ENCODE data around the gene LIN7B. TPM values are rescaled to one million over a fixed set of nuclear protein-coding genes. Genes with fewer than 3 reads are reported as not detected.
A peak's percentile ranks its signal among the peaks of the same experiment; 100 is the strongest.

The LIN7B gene
- total and polyA plus RNA-seq, 2 of the 13 experiments (the other 11 are each of a cell fraction or from before 2014, with no cell fraction given) = 5.3 to 7.6 TPM

- TF ChIP-seq DZIP1 (CRISPR knock-in tag; IDR thresholded peaks at IDR 0.05) (no peak), STAG1 (CRISPR knock-in tag; IDR thresholded peaks at IDR 0.05) (0 out of 2 replicates have a peak, but pooled peaks have one; percentile 17), PAX8 (CRISPR knock-in tag; IDR thresholded peaks at IDR 0.05; ENCODE audit: borderline replicate concordance) (no peak; the same call in 1 of the 2 replicates), ZNF367 (CRISPR knock-in tag; IDR thresholded peaks at IDR 0.05; ENCODE audit: borderline replicate concordance) (no peak), SRSF9 (IDR thresholded peaks at IDR 0.05; ENCODE audit: borderline replicate concordance, insufficient read depth, low read depth, low read length, poor library complexity, severe bottlenecking) (no peak), ZFP91 (CRISPR knock-in tag; IDR thresholded peaks at IDR 0.05; ENCODE audit: borderline replicate concordance) (peak; percentile 81), MXD3 (CRISPR knock-in tag; IDR thresholded peaks at IDR 0.05) (peak; percentile 92), ZNF598 (CRISPR knock-in tag; IDR thresholded peaks at IDR 0.05; ENCODE audit: borderline replicate concordance) (no peak), ZNF605 (CRISPR knock-in tag; IDR thresholded peaks at IDR 0.05) (no peak), SMAD3 (CRISPR knock-in tag; IDR thresholded peaks at IDR 0.05) (0 out of 2 replicates have a peak, but pooled peaks have one; percentile 44), XRCC5 (optimal IDR thresholded peaks at IDR 0.05; ENCODE audit: low read length) (peak; percentile 29), ZNF800 (CRISPR knock-in tag; IDR thresholded peaks at IDR 0.05) (peak; percentile 96), DBP (CRISPR knock-in tag; IDR thresholded peaks at IDR 0.05; ENCODE audit: not compliant biosample characterization) (no peak), RFX1 (IDR thresholded peaks at IDR 0.05) (no peak), ZNF878 (CRISPR knock-in tag; IDR thresholded peaks at IDR 0.05) (no peak; the same call in 1 of the 2 replicates), JUNB (CRISPR knock-in tag; IDR thresholded peaks at IDR 0.05; ENCODE audit: borderline replicate concordance) (no peak), ZNF30 (CRISPR knock-in tag; IDR thresholded peaks at IDR 0.05) (no peak; the same call in 1 of the 2 replicates), ZNF562 (CRISPR knock-in tag; IDR thresholded peaks at IDR 0.05; ENCODE audit: borderline replicate concordance) (no peak), ZNF816 (CRISPR knock-in tag; IDR thresholded peaks at IDR 0.05; ENCODE audit: borderline replicate concordance) (peak; percentile 35; the same call in 1 of the 2 replicates), EEA1 (CRISPR knock-in tag; IDR thresholded peaks at IDR 0.05; ENCODE audit: borderline replicate concordance) (no peak), EED (CRISPR knock-in tag; IDR thresholded peaks at IDR 0.05) (no peak)
These were observed 5.5 kb downstream of the LIN7B start, which contains the start of gene PPFIA3 (continued) for GRCh38 chr19:49119411-49120324.

Measured in HepG2 (cell line).